ENCODE measurements around the gene RASSF1.
A peak's percentile ranks its signal among the peaks of the same experiment; 100 is the strongest.

RASSF1 gene

DNA sequence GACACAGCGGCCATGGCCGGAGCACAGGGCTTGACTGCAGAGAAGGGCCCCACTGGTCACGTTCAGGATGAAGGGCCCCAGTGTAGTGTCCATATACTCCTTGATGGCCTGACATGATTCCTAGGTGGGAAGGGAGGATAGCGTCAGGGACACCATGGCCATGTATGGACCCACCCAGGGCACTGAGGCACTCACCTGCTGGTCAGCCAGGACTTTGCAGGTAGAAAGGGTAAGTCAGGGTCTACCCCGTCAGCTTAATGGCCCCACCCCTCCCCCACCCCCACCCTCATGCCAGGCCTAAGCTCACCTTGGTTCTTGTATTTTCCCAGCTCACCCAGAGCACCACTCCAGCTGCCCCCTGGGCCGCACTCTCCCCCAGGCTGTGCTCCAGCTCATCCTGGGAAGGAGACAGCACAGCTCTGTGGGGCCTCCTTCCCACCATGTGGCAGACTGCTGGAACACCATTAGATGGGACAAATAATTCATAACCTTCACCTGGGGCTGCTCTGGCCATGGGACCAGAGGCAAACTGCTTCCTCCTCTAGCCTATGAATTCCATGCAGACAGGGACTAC lies 39.9 kb downstream of the RASSF1 start:
- no peak for DNase-seq (ENCODE audit: low read depth, low spot score)

DNA sequence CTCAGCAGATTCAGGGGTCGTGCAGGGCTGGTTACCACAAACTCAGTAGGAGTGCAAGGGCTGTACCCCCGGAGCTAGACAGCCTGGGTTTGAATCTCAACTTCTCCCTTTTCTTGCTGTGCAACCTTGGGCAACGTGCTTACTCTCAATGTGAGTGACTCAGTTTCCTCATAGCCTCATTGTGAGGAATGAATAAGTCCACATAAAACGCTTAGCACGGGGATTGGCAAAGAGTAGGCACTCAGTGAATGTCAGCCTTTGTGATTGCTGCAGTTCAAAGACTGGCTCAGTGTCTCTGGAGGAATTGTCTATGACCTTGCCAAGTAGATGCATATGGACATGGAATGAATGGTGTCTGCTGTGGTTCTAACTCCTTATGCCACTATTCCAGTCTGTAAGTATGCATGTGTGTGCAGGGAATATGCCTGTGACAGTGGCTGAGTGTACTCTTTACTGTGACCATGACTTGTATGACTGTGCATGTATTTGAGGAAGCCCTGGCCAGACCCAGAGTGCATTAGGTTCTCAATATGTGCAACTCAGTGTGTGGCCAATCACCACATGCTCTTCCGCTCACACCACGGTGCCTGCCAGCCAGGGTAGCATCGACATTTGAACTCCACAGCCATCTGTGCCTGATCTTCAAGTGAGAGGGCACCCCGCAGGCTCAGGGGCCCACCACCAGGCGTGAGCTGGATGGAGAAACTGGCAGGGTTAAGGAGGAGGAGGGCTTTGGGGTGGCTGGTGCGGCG lies 40.5 kb downstream of the RASSF1 start:
- no peak for DNase-seq (ENCODE audit: low read depth, low spot score)

DNA sequence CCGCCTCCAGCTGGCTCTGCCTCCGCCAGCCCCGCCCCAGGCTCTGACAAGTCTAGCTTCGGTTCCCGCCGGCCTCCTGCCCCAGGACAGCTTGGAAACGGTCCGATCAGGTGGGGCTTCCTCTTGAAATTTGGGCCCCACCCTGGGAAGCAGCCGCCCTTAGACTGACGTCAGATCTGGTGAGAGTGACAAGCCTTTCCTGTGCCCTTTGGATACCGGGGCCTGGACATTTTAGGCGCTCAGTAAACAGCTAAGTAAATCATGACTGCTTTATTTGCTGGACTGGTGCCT lies 41.1 kb downstream of the RASSF1 start:
- DNase-seq (ENCODE audit: low read depth, low spot score) = no peak

DNA sequence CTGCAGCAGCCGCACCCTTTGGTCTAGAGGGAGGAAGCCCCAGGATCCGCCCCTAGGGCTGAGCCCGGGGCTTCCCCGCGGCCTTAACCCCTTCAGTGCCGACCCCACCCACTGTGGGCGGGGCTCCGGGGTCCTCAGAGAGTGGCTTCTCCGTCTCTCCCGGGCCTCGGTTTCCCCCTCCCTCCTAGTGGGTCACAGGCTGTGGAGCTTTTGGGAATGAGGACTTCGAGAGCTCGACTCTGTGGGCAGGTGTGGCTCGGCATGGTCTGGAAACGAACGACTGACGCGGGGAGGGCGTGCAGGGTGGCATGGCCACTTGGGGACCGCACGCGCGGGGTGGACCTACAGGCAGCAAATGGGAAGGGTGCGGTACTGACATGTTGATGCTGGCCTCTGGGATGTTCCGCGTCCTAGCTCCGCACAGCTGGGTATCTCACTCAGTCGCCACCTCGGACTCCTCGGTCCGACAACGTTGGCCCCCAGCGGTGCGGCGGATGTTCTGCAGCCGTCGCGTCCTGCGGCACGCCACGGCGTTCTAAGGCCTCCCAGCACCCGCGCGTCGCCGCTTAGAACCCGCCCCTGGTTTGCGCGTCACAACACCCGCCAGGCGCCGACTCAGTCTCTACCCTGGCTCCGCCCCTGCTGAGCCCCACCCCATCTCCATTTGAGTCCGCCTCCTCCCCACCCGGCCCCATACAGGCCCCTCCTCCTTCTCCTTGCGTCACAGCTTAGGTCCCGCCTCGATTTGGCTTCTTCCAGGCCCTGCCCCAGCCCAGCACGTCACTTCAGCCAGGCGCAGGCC lies 41.6 kb downstream of the RASSF1 start, which contains the start of the genes HYAL3 and NAA80:
HYAL3 (minus strand) TSS at position 570 of the 802 bp plus-strand sequence. CDS start 3,803 bp downstream, outside the sequence.
NAA80 (minus strand) TSS at position 570 of the 802 bp plus-strand sequence. CDS start 1,942 bp downstream, outside the sequence.
- no peak for DNase-seq (ENCODE audit: low read depth, low spot score)

DNA sequence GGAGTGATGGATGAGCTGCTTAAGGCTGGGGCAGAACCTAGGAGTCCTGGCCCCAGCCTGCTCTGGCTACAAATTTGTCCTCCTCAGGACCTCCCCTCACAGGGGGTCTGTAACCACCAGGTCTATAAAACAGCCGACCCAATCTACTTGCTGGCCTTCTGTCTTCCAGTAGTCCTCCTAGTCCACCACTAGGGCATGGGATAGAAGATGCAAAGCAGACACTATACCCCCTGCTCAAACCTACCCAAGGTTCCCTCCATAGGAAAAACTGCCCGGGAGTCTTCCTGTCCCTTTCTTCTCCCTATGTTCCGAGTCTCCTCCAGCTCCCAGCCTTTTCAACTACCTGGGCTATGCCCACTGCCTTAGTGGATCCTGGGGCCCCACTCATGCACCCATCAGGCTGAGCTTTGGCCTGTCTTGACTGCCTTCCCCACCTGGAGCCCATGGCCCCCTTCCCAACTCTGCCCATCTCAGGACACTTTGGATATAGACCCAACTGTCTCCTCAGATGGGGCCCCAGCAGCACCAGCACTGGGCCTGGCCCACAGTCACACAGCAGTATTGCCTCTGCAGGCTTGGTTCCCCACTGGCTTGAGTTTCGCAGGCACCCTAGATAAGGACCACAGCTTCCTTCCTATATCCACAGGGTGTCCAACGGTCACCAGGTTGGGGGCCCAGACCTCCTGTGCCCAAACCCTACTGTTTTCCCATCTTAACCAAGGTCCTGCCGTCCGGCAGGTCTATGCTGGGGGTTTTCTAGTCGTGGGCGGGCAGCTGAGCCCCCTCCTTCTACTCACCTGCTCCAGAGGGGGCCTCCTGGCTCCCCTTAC lies 42.5 kb downstream of the RASSF1 start:
- DNase-seq (ENCODE audit: low read depth, low spot score) = no peak

DNA sequence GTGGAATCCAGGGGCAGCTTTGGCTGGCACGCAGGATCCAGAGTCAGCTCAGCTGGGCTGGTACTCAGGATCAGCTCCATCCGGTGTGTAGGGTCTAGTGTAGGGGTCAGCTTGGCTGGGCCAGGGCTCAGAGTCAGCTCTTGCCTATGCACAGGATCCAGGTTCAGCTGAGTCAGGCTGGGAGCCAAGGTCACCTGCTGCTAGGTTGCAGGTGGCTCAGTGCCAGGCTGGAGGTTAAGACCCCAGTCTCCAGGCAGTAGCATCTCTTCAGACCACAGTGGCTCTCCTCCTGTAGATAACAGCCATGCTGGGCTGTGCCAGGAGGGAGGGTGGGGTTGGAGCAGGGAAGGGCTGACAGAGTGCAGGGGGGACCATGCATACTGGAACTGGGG lies 43.3 kb downstream of the RASSF1 start:
- no peak for DNase-seq (ENCODE audit: low read depth, low spot score)

DNA sequence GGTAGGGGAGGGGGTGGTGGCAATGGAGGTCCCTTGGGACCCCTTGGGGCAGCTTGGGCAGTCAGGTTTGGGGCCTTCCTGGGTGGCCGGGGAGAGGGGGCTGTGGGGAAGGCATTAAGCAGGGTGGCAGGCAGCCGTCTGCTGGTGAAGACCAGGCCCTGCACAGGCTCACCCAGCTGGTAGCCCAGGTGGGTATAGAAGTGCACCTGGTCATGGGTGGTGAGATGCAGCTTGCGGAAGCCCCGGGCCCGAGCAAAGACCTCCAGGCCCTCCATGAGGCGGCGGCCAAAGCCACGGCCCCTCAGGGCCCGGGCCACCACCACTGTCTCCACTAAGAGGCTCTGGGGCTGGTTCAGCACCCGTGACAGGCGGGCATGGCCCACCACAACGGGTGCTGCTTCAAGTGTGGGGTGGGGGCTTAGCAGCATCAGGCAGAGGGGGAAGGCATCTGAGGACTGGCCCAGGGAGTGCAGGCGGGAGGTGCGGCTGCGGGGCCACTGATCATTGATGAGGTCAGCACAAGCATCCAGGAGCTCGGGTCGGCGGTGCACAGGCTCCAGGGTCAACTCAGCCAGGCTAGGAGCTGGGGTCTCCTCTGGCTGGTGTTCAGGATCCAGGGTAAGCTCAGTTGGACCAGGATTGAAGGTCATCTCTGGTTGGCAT lies 43.8 kb downstream of the RASSF1 start:
- no peak for DNase-seq (ENCODE audit: low read depth, low spot score)

DNA sequence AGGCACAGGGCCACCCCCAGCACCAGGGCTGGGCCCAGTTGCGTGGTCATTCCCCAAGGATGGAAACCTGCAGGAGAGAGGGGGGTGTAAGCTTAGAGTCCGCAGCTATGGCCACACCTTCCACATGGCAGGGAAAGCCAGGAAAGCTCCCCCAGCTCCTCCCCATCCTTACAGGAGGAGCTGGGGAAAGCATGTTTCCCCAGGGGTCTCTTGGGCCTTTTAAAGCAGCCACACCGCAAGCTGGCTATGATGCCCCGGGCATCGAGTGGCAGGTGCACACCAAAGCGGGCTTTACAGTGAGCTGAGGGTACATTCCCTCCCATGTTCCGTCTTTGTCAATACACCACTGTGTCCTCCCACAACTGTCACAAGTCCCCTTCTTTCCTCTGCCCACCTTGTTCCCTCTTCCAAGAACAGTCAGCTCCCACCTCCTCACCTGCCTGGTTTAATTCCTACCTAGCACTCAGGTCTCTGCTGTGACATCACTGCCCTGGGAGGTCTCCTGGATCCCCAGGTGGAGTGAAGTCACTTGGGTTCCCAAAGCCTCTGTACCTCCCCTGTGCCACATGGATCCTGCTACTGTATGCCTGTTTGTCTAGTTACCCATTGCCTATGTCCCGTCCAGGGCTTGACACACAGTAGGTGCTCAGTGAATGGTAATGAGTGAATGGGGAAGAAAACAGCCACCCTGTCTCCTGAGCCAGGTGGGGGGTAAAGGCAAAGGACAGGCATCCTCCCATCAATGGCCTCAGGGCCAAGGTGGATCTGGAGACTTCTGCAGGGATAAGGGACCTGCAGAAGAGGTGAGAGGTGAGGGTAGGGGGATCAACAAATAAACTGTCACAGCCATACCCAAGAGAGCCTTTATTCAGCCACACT lies 44.8 kb downstream of the RASSF1 start:
- no peak for DNase-seq (ENCODE audit: low read depth, low spot score)

DNA sequence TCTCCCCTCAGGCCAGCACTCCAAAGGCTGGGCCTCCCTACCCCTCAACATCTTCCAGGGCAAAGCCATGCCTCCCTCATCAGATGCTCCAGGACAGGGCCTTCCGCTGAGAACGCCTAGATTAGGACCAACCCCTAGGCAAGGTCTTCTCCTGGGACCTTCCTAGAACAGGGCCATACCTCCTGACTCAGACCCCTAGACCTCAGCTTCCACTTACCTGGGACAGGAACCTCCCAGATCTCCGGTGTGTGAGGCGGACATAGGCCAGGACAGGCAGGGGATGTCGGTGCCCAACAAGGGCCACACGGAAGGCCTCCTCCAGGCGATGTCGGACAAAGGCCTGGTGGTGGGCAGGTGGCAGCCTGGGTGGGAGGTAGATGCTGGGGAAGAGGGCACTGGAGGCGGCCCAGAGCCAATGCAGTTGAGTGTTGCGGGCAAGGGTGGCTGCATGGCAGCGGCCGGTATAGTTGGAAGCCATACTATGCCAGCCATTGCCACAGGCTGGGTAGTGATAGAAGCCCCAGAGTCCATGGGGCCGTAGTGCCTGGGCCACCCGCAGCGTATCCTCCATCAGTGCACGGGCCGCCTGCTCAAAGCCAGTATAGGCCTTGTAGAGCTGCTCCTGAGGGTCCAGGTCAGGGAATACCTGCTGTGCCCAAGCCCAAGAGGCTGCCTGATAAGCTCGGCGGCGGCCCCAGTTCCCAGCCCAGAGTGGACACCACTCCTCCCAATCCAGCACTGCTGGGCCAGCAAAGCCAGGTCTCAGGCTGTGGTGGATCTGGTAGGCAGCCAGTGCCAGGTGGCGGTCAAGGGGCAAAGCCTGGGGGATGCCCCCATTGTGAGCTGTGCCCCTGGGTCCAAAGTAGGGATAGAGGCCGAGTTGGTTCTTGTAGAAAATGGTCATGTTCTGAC lies 45.9 kb downstream of the RASSF1 start:
- no peak for DNase-seq (ENCODE audit: low read depth, low spot score)

DNA sequence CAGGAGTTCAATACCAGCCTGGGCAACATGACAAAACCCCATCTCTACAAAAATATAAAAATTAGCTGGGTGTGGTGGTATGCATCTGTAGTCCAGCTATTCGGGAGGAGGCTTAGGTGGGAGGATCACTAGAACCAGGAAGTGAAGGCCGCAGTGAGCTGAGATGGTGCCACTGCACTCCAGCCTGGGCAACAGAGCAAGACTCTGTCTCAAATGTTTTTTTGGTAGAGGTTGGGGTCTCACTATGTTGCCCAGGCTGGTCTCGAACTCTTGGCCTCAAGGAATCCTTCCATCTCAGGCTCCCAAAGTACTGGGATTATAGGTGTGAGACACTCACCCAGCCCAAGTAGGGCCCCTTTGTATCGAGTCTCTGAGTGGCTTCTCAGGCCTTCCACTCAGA lies 46.5 kb downstream of the RASSF1 start:
- no peak for DNase-seq (ENCODE audit: low read depth, low spot score)

DNA sequence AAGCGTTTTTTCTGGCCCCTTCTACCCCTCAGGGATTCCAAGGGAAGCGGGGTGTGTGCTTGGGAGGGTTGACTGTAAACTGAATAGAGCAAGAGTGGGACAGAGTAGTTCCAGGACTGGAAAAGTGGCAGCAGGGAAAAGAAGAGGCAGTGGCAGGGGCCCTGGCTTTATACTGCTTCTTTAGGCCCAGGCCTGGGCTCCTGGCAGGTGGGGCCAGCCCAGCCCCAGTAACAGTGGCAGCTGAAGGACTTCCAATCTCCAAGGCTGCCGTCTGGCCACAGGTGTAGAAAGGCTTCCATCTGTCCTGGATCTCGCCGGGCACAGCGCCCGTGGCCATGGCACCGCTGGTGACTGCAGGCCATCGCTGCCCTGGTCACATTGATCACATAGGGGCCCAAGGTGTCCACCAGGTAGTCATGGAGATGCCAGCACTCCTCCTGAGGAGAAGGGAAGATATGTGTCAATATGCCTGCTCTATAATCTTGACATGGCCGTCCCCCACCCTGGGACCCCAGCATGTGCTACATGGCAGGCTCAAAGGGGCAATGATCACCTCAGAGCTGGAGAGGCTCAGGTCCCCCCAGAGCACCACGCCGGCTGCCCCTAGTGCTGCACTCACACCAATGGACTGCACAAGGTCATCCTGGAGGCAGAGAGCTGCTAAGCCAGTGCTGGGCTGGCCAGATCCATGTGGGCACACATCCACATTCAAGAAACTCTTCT lies 47.4 kb downstream of the RASSF1 start:
- no peak for DNase-seq (ENCODE audit: low read depth, low spot score)

DNA sequence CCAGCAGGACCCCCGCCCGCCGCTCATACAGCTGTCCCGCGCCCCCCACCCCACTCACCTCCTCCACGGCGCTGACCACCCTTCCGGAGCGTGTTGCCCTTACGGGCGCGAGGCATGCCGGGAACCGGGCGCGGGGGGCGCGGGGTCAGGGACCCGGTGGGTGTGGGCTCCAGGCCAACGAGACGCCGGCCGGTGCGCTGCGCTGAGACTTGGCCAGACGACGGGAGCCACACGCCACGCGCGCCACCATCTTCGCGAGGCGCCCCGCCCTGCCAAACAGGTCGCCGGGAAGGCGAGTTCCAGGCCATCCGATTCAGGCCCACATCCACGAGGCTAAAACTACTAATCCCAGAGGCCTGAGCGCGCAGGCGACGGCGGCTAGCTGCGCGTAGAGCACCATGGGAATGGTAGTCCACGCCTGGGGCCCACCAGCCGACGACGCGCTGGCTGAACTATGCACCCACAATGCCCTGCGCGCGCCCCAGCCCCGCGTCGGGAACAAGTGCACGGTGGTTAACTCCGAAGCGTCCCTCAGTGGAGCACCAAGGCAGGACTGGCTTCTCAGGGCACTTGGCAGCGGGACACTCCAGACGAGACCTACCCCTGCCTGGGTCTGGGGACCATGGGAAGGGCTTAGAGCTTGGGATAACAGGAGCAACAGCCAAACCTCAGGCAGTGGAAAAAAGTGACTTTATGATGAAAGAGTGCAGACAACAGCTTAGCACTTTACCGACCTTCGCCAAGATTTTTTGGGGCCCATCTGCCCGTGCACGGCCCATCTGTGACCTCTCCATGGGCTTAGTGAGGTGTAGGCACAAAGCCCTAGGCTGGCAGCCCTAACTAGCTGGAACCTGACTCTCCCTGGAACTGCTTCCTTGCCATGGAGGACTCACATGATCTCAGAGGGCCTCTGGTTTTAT lies 48.2 kb downstream of the RASSF1 start, which contains the start of gene IFRD2:
IFRD2 (minus strand) TSS at position 271 of the 920 bp plus-strand sequence; CDS start at position 116, 155 bp downstream.
- peak; percentile 94 for DNase-seq (ENCODE audit: low read depth, low spot score)

DNA sequence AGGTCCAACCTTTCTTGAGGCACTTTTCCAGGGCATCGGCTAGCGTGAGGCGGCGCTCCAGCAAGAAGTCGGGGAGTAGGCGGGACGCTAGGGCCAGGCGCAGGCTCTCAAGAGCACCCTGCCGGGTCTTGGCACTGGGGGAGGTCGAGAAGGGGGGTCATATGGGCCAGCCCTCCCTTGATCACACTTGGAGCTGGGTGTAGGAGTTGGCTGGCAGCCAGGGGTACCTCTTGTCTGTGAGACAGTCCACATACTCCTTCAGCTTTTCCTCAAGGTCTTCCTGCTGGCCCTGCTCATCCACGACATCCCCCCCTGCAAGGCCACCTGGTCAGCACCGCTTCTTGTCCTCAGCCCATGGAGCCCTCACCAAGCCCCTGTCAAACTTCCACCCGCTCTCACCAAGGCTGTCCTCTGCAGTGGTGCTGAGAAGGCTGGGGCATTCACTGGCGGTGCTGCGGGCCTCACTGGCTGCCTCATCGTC lies 50.4 kb downstream of the RASSF1 start:
- no peak for DNase-seq (ENCODE audit: low read depth, low spot score)

DNA sequence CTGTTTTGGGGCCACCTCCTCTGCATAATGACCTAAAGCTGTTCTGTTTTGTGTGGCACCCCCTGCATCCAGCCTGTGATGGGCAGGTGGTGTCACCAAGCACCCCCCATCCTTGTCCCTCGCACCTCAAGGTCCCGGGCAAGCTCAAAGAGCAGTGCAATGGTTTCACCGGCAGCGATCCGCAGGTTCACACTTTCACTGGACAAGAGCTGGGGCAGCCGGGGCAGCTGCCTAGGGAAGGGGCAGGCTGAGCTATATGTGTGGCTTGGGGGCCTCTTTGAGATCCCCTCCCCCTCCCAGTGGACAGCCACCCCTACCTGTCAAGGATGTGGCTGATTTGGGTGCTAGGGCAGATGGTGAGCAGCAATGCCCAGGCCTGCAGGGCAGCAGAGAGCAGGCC lies 51.5 kb downstream of the RASSF1 start:
- DNase-seq (ENCODE audit: low read depth, low spot score) = no peak

DNA sequence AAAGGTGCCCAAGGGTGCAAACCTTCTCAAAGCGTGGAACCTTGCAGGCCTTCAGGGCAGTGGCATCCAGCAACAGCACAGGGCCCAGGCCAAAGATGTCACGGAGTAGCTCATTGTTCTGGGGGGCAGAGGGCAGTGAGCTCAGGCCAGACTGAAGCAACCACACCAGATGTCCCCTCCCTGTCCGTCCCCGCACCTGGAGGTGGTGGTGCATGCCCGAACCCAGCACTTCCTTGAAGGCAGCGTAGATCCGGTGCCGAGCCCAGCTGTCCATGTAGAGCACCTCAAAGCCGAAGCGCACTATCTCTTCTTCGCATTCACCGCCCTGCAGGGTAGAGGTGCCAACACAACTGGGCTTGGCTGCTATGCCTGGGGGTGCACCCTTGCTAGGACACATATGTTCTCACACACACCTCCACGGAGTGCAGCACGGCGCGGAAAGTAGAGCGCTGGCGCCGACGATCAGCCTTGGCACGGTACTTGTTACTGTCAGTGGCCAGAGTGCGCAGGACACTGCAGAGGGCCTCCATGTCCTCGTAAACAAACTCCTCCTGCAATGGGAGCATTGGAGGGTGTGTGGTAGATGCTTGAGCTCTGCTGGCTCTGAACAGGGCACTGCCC lies 52.1 kb downstream of the RASSF1 start:
- no peak for DNase-seq (ENCODE audit: low read depth, low spot score)

DNA sequence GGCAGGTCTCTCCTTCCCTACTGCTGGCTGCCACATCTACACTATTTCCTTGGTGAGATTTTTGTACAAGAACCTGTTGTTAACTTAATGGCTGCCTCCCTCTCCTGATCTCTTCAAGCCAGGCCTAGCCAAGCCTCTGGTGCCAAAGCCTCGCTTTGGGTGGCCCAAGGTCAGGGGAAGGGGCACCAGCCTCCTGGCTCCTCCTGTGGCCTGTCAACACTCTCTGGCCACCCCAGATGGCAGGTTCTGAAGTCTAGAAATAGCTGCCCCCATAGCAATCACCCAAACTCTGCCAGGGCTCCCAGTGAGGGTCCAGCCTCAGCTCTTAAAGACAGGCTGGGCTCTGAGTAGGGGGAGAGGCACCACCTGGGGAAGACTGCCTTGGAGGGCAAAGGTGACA lies 53.4 kb downstream of the RASSF1 start:
- no peak for DNase-seq (ENCODE audit: low read depth, low spot score)

All from iPS DF 19.7 (cell line).